PFSK-1 (cell line): ENCODE measurements around the gene DKK2.

Experiments
- FOXP2 ChIP-seq: optimal IDR thresholded peaks from 2 replicates; pipeline ENCODE3; 2011; ENCODE audit warnings: borderline replicate concordance, control low read depth, inconsistent platforms; ENCODE audit not compliant: insufficient read depth; ENCODE audit errors: extremely low read length, extremely low read depth
- POLR2AphosphoS5 ChIP-seq: IDR thresholded peaks from 2 replicates; pipeline ENCODE4 v1.6.1; 2012; ENCODE audit warnings: low read depth, mild to moderate bottlenecking, control low read depth, low read length, moderate library complexity
- REST ChIP-seq, 2 experiments: IDR thresholded peaks; 2 replicates each; pipeline versions ENCODE4 v1.6.1 to v1.8.0; 2011 to 2012; ENCODE audit warnings: low read depth in 2 of 2, low read length in 2 of 2, control low read depth in 1 of 2, inconsistent platforms in 1 of 2, mild to moderate bottlenecking in 1 of 2, moderate library complexity in 1 of 2; ENCODE audit not compliant: insufficient read depth in 1 of 2
- SIN3A ChIP-seq: IDR thresholded peaks from 2 replicates; pipeline ENCODE4 v1.6.1; 2012; ENCODE audit warnings: mild to moderate bottlenecking, low read length, moderate library complexity, borderline replicate concordance; ENCODE audit not compliant: insufficient read depth
- TAF1 ChIP-seq: IDR thresholded peaks from 2 replicates; pipeline ENCODE4 v1.6.1; 2012; ENCODE audit warnings: low read length, control low read depth, borderline replicate concordance; ENCODE audit not compliant: insufficient read depth

GRCh38 chr4:106914223-106914622 lies 121.9 kb downstream of the DKK2 start:
- TF ChIP-seq POLR2AphosphoS5 = no peak
- no peak for TF ChIP-seq FOXP2
- no peak for TF ChIP-seq SIN3A
- TF ChIP-seq REST (IDR thresholded peaks at IDR 0.05; ENCODE audit: insufficient read depth in 1 of 2, low read depth in 2 of 2, low read length in 2 of 2) = no peak
- no peak for TF ChIP-seq TAF1
